ENCODE data around the gene VHLL.

- TF ChIP-seq YY1 (IDR thresholded peaks at IDR 0.05; ENCODE audit: insufficient read depth, insufficient read length): no peak
- TF ChIP-seq SUZ12 (IDR thresholded peaks at IDR 0.05; ENCODE audit: extremely low read depth, insufficient read depth, insufficient read length): no peak
These were observed 41.4 kb downstream of the VHLL start for GRCh38 chr1:156257711-156258110.
